Fibroblast of lung (primary cell): ENCODE data around the gene C4orf50. TPM values are rescaled to one million over a fixed set of nuclear protein-coding genes. Genes with fewer than 3 reads are reported as not detected.

Experiments used
- DNase-seq, 2 donors: peaks; one replicate each; pipeline versions ENCODE4 v3.0.0 to v3.0.0-alpha.2; 2010; ENCODE audit warnings: low read depth in 2 of 2
- H2AFZ ChIP-seq: 2 replicates; pipeline ENCODE4 v1.5.1; 2012; ENCODE audit warnings: low read length, control low read depth, inconsistent platforms
- H3K27ac ChIP-seq: 2 replicates; pipeline ENCODE4 v1.5.1; 2011; ENCODE audit warnings: low read length, control low read depth; ENCODE audit not compliant: insufficient read depth
- H3K27me3 ChIP-seq: 2 replicates; pipeline ENCODE4 v1.5.1; 2011; ENCODE audit warnings: mild to moderate bottlenecking, low read length; ENCODE audit not compliant: control insufficient read depth, insufficient read depth
- H3K36me3 ChIP-seq: 2 replicates; pipeline ENCODE4 v1.5.1; 2011; ENCODE audit warnings: low read length; ENCODE audit not compliant: control insufficient read depth, insufficient read depth
- H3K4me1 ChIP-seq: 2 replicates; pipeline ENCODE4 v1.5.1; 2011; ENCODE audit warnings: low read length; ENCODE audit not compliant: control insufficient read depth, insufficient read depth; ENCODE audit errors: extremely low read depth
- H3K4me2 ChIP-seq: 2 replicates; pipeline ENCODE4 v1.5.1; 2011; ENCODE audit warnings: low read length, control low read depth; ENCODE audit not compliant: insufficient read depth; ENCODE audit errors: extremely low read depth
- H3K4me3 ChIP-seq, 4 experiments: fragments of 200-600 bp in 1 of 4; sonication (generic) in 1 of 4; replicated peaks in 1 of 4; 2 replicates each; pipeline ENCODE4 v1.5.1; 2011 to 2016; ENCODE audit warnings: low read length in 4 of 4, low read depth in 3 of 4, mild to moderate bottlenecking in 3 of 4, control low read depth in 2 of 4, inconsistent platforms in 1 of 4, mixed read lengths in 1 of 4; ENCODE audit not compliant: insufficient read depth in 1 of 4; ENCODE audit errors: control extremely low read depth in 1 of 4
- H3K79me2 ChIP-seq: 2 replicates; pipeline ENCODE4 v1.5.1; 2012; ENCODE audit warnings: mild to moderate bottlenecking, low read length, inconsistent platforms; ENCODE audit not compliant: control insufficient read depth, insufficient read depth
- H3K9ac ChIP-seq: 2 replicates; pipeline ENCODE4 v1.5.1; 2011; ENCODE audit warnings: mild to moderate bottlenecking, low read length, control low read depth; ENCODE audit not compliant: insufficient read depth
- H3K9me3 ChIP-seq: 2 replicates; pipeline ENCODE4 v1.5.1; 2012; ENCODE audit warnings: low read depth, low read length; ENCODE audit not compliant: control insufficient read depth, insufficient read depth
- H4K20me1 ChIP-seq: 2 replicates; pipeline ENCODE4 v1.5.1; 2011; ENCODE audit warnings: low read length; ENCODE audit not compliant: control insufficient read depth, insufficient read depth; ENCODE audit errors: extremely low read depth
- CTCF ChIP-seq, 2 donors: IDR thresholded peaks in 1 of 2; conservative IDR thresholded peaks in 1 of 2; 1 replicate in 1 of 2; 2 replicates in 1 of 2; pipeline ENCODE4 v1.5.1; 2011 to 2012; ENCODE audit warnings: low read length in 2 of 2, control low read depth in 1 of 2, inconsistent platforms in 1 of 2, low read depth in 1 of 2, mild to moderate bottlenecking in 1 of 2
- EZH2 ChIP-seq: IDR thresholded peaks from 2 replicates; pipeline ENCODE4 v1.5.1; 2012; ENCODE audit warnings: low read length, control low read depth, mild to moderate bottlenecking; ENCODE audit errors: missing control alignments
- polyA plus RNA-seq, 2 donors: library from polyadenylated mRNA; depleted of rRNA in 1 of 2; stranded (reverse) in 1 of 2; unstranded in 1 of 2; fragments of >200 nt; gene quantifications; 2 replicates each; pipeline ENCODE4 v1.2.1, GENCODE V29; 2011 to 2012; ENCODE audit warnings: missing spikeins in 1 of 2
- total RNA-seq: library from RNA; depleted of rRNA; stranded (reverse); fragments of >200 nt; gene quantifications from 2 replicates; pipeline ENCODE4 v1.2.1, GENCODE V29; 2014

Gene C4orf50
- total and polyA plus RNA-seq, 2 donors (not counting 1 experiment from before 2014, with no cell fraction given) = not detected

GRCh38 chr4:6049278-6049677 lies 31.0 kb upstream of the C4orf50 start:
- Histone ChIP-seq H3K36me3 (no peaks in the 10 kb centered on the region), H3K79me2 (no peaks in the 10 kb centered on the region), H3K27me3 (no peaks in the 10 kb centered on the region), H4K20me1 (no peaks in the 10 kb centered on the region), H2AFZ (no peak overlapping the region), H3K27ac (no peak overlapping the region), H3K9ac (no peak overlapping the region), H3K4me2 (no peak overlapping the region), H3K9me3 (no peaks in the 10 kb centered on the region), H3K4me1 (no peaks in the 10 kb centered on the region), H3K4me3 (no peak overlapping the region)
- TF ChIP-seq CTCF (conservative IDR thresholded peaks at IDR 0.05 in 1 of 2, IDR thresholded peaks at IDR 0.05 in 1 of 2; ENCODE audit: low read depth in 1 of 2, low read length in 2 of 2) (no peak), EZH2 (no peak)
- DNase-seq = no peak

DNA sequence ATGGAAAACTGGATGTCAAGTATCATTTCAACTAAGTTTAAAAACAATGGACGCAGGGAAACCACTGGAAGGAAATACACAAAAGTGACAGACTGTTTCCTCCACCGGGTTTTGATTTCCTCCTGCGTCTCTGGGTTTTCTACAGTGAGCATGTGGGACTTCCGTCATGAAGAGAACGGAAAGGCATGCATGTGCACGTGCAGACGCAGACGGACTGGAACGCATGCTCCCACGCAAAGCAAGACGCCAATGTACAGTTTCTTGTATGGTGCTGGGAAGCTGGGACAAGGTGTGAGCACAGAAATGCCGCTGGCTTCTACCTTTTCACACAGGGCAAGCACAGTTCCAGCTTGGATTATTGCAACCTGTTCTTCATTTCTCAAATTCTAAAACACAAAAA lies 30.3 kb upstream of the C4orf50 start:
- TF ChIP-seq EZH2 = no peak
- no peak for TF ChIP-seq CTCF (conservative IDR thresholded peaks at IDR 0.05 in 1 of 2, IDR thresholded peaks at IDR 0.05 in 1 of 2; ENCODE audit: low read depth in 1 of 2, low read length in 2 of 2)

GRCh38 chr4:6047130-6047673 lies 29.0 kb upstream of the C4orf50 start:
- Histone ChIP-seq H3K79me2 (no peaks in the 10 kb centered on the region), H3K27me3 (no peaks in the 10 kb centered on the region), H3K4me1 (no peaks in the 10 kb centered on the region), H3K36me3 (no peaks in the 10 kb centered on the region), H4K20me1 (no peaks in the 10 kb centered on the region), H2AFZ (no peak overlapping the region), H3K4me2 (no peak overlapping the region), H3K4me3 (no peak overlapping the region), H3K27ac (no peak overlapping the region), H3K9me3 (no peaks in the 10 kb centered on the region), H3K9ac (no peak overlapping the region)
- no peak for DNase-seq
- no peak for TF ChIP-seq CTCF (conservative IDR thresholded peaks at IDR 0.05 in 1 of 2, IDR thresholded peaks at IDR 0.05 in 1 of 2; ENCODE audit: low read depth in 1 of 2, low read length in 2 of 2)
- TF ChIP-seq EZH2 = no peak

More for the DNA sequence above, 30.3 kb upstream of the C4orf50 start:
- no peaks in the 10 kb centered on the region for H3K27me3 ChIP-seq
- H2AFZ ChIP-seq = no peak overlapping the region
- no peak overlapping the region for H3K27ac ChIP-seq
- H4K20me1 ChIP-seq = no peaks in the 10 kb centered on the region
- no peaks in the 10 kb centered on the region for H3K79me2 ChIP-seq
- H3K9ac ChIP-seq = no peak overlapping the region
- H3K4me1 ChIP-seq = no peaks in the 10 kb centered on the region
- no peaks in the 10 kb centered on the region for H3K36me3 ChIP-seq
- DNase-seq = no peak
- no peaks in the 10 kb centered on the region for H3K9me3 ChIP-seq
- H3K4me2 ChIP-seq = no peak overlapping the region
- no peak overlapping the region for H3K4me3 ChIP-seq
